ENCODE measurements around the gene SSTR1.

The SSTR1 gene

GRCh38 chr14:38243696-38244240, 36.1 kb downstream of the SSTR1 start:
- no peak for DNase-seq

GRCh38 chr14:38248321-38249028, 40.8 kb downstream of the SSTR1 start:
- no peak for DNase-seq

GRCh38 chr14:38250331-38250730, 42.6 kb downstream of the SSTR1 start:
- no peak for DNase-seq

- no peak for DNase-seq
Measured at GRCh38 chr14:38252066-38252710, 44.5 kb downstream of the SSTR1 start.

- DNase-seq: no peak
Measured at GRCh38 chr14:38253676-38254075, 46.0 kb downstream of the SSTR1 start.

- DNase-seq: no peak
Measured at GRCh38 chr14:38254571-38255407, 47.1 kb downstream of the SSTR1 start.

- DNase-seq: no peak
Measured at GRCh38 chr14:38255408-38255672, 47.6 kb downstream of the SSTR1 start.

GRCh38 chr14:38255673-38256532, 48.2 kb downstream of the SSTR1 start, which contains the start of gene CLEC14A:
Gene CLEC14A, minus strand, starts transcription at chr14:38256093. Its CDS starts 71 bp downstream, at chr14:38256022.
- no peak for DNase-seq

- no peak for DNase-seq
Measured at GRCh38 chr14:38256533-38256840, 48.8 kb downstream of the SSTR1 start.

GRCh38 chr14:38257507-38257906, 49.8 kb downstream of the SSTR1 start:
- no peak for DNase-seq

- DNase-seq: no peak
Measured at GRCh38 chr14:38261620-38262019, 53.9 kb downstream of the SSTR1 start.

All from SIG-M5 (cell line).